CD4-positive, alpha-beta T cell treated with Interleukin-6 at 100 ng/mL for 8 hours (primary cell): ENCODE data around the gene TGFB2.

Experiments used
- DNase-seq: peaks from one replicate; pipeline ENCODE4 v3.0.0-alpha.2; 2020; ENCODE audit warnings: mixed read lengths, low spot score

The TGFB2 gene

GRCh38 chr1:218362418-218363076 is 17.4 kb downstream of the TGFB2 start:
- no peak for DNase-seq

DNA sequence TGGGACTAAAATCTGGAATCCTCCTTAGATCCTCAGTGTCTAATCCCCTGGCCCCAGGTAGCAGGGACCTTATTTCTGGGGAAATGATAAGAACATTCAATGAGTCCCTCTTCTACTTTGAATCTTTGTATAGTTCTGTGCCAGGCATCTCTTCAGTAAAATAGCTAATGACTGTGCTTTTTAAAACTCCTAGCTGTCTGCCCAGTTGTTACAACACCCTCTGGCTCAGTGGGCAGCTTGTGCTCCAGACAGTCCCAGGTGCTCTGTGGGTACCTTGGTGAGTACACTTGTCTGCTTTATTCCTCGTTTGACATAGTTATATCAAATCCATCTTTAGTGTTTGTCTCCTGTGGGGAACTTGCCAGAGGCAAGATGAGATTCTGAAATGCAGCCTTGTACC is 18.0 kb downstream of the TGFB2 start:
- DNase-seq: no peak

DNA sequence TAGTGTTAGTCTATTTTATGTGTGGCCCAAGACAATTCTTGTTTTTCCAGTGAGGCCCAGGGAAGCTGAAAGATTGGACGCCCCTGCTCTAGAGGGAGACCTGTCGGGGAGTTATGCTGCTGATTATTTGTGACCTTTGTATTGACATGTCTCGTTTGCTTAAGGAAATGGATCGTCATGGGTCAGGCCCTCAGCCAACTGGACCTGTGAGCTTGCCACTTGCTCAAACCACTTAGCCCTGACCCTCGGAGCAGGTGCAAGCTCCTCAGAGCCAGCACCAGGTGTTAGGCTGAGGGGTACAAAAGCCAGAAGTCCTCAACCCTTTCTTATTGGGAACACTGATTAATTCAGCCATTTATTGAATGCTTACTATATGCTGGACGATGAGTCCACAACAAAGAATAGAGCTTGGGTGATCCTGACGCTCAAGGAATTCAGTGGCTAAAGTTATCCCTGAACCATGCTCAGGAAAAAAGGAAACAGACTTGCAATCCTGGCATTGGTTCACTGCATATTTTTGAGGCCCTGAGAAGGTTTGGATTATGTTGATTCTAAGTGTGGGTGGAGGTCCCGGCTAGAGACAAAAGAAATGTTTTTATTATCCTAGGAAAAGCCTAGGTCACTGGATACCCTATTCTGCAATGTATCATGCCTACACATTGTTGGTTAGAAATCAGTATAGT is 19.0 kb downstream of the TGFB2 start:
- no peak for DNase-seq

DNA sequence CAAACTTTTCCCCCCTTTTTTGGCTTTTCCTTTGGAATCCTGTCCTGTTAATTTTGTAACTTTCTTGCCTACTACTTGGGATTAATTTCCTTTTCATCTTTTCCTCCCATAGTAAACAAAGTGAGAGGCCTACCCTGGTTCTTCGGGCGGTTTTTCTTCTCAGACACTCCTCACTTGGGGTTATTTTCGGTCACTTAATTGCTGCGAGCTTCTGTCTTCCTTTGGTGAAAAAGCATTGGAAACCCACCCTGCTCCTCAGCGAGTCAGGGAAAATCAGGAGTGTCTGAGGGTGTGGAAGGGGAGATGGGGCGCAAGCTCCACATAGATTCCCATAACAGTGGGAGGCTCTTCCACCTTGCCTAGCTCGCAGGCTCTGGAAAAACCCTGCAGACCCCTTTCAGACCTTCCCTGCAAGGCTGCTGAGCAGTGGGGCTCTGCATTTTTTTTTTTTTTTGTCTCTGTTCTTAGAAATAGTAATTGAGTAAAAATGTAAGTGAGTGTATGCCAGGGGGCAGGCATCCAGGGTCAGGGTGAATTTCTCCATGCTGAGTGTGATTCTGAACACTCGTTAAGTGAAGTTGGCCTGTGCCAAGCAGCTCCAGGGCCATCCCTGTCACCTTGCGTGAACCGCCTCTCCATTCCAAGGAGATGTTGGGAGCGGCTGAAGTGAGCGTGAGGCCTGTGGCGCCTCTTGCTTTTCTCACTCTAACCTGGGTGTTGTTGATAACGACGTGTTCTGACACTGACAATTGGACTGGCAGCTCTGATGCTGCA is 20.3 kb downstream of the TGFB2 start:
- DNase-seq: no peak

DNA sequence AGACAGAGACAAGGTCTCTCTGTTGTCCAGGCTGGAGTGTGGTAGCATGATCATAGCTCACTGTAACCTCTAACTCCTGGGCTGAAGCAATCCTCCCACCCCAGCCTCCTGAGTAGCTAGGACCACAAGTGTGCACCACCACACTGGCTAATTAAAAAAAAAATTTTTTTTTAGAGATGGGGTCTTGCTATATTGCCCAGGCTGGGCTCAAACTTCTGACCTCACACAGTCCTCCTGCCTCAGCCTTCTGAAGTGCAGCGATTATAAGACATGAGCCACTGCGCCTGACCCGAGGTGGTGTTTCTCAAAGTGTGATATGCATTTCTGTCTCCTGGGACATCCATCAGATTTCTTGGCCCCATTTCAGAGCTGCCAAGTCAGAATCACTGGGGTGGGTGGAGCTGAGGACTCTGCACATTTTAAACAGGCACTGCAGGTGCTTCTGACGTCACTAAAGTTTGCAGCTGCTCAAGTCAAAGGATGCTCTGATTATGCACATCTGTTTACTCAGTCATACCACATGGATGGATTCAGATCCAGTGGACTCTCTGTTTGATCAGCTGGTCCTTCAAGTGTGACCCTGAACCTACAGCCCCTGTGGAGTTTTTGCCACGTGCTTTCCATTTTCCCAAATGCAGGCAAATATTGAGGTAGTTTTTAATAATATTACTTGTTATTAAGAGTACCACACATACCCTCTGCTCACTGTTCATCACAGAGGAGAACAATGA is 21.4 kb downstream of the TGFB2 start:
- DNase-seq: no peak

- no peak for DNase-seq
These were observed 22.0 kb downstream of the TGFB2 start for GRCh38 chr1:218367118-218367517.

- no peak for DNase-seq
These were observed 23.6 kb downstream of the TGFB2 start for GRCh38 chr1:218368686-218369085.

- no peak for DNase-seq
These were observed 24.8 kb downstream of the TGFB2 start for GRCh38 chr1:218369688-218370511.

GRCh38 chr1:218371927-218372672 is 27.0 kb downstream of the TGFB2 start:
- DNase-seq: no peak

- DNase-seq: no peak
These were observed 29.5 kb downstream of the TGFB2 start for GRCh38 chr1:218374401-218375353.

DNA sequence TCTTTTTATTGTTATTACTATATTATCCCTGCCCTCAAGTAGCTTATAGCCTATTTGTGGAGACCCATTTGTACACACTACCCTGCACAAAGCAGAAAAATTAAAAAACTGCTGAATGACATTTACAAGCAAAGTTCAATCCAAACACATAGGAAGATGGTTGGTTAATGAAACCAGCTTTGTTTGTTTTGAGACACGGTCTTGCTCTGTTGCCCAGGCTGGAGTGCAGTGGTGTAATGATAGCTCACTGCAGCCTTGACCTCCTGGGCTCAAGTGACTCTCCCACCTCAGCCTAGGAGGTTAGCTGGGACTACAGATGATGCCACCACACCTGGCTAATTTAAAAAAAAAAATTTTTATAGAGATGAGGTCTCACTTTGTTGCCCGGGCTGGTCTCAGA is 31.6 kb downstream of the TGFB2 start:
- DNase-seq: no peak

- peak; percentile 37 for DNase-seq
These were observed 32.1 kb downstream of the TGFB2 start for GRCh38 chr1:218377143-218377660.

- DNase-seq: no peak
These were observed 35.2 kb downstream of the TGFB2 start for GRCh38 chr1:218380125-218380977.

GRCh38 chr1:218382261-218382660 is 37.1 kb downstream of the TGFB2 start:
- DNase-seq: no peak

DNA sequence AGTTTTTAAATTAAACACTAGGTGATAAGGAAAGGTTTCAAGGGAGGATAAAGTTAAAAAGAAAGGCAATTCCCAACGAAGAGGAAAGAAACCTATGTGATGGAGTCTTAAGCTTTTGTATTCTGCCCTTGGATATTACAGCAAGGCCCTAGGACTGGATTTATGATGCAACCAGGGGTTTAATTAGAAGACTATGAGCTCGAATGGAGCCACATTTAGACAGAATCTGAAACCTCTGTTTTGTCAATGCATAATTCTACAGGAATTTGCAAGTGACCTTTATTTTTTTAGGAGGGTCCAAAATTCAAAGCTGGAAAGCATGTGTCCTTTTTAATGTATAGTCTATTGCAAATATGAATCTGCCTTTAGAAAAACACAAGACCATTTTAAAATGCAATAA is 37.9 kb downstream of the TGFB2 start:
- DNase-seq: no peak

- DNase-seq: no peak
These were observed 38.5 kb downstream of the TGFB2 start for GRCh38 chr1:218383681-218384080.

DNA sequence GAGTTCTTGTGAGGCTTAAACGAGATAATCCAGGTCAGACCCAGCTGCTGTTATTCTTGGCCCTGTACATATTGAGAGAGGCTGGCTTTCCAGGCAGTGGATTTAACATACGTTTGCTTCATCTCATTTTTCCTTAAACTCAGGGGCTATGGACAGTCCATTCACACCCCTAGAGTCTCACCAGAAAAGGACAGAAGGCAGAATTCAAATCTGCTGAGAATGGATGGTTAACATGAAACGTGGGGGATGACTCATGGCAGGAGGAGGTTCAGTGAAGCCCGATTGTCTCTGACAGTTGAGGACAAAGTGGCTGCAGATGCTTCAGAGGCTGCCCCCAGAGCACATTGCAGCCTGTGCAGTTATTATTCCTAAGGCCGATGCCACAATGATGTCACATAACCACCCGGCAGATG is 39.5 kb downstream of the TGFB2 start:
- DNase-seq: no peak

DNA sequence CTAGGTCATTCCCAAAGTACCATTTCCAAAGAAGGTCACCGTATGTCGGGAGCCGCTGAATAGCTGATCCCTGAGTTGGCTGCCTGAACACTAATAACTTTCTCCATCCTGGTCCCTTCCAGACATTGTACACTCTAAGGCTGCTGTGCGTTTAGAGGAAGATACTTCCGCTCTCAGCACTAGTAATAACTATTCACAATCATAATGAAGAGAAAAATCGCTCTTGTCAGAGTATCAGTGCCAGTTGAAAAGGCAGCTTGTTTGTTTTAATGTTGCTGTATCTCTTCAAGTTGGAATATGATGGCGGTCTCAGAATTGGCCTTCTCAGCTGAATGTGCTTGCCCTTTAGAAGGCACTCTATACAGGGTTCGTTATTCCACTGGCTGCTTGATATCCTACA is 43.5 kb downstream of the TGFB2 start:
- DNase-seq: no peak
